Heart left ventricle (tissue), 13 donors: ENCODE data around the gene SH3GL3.

Experiments
- CTCF ChIP-seq, 12 donors: fragments of 200-600 bp; sonication (generic) in 4 of 12; IDR thresholded peaks; one replicate each; pipeline versions ENCODE4 v1.5.0 to v1.8.0; 2018 to 2022; ENCODE audit warnings: antibody characterized with exemption in 12 of 12, mild to moderate bottlenecking in 5 of 12
- POLR2A ChIP-seq, 2 donors: fragments of 450-650 bp; IDR thresholded peaks; one replicate each; pipeline ENCODE4 v1.6.1; 2017; ENCODE audit warnings: antibody characterized with exemption in 2 of 2, mild to moderate bottlenecking in 2 of 2, moderate library complexity in 2 of 2
- donor health status: ischemic (EF 13 %, LVEDD 7.1; RV severe dilation, severe dysfunction).
- donor health status: DM: no; HTN: yes; CAD: no.
- donor health status: DM: no; HTN: no; CAD: no.
- donor health status: ischemic (EF 25% LVEDD 6.9; RV normal size, moderate dysfunction).
- donor health status: ischemic (EF 25% LVEDD 5.7; RV mildly dilated, moderate dysfunction).
- donor health status: ischemic (EF 35%, LVEDD 5.7; RV mildly dilated, moderate dysfunction).
- donor health status: nonischemic (EF 11% LVEDD 7.7; RV severe dilation, severe dysfunction).
- donor health status: DM: yes; HTN: yes; CAD: no.
- donor health status: PGD.
- donor health status: ischemic (EF 29% LVEDD 5.4; RV normal size, mild dysfunction).
- donor health status: nonischemic (EF 23%, LVEDD 6.1; RV moderate dilation, normal function).

GRCh38 chr15:83458381-83458780, 11.2 kb downstream of the SH3GL3 start:
- TF ChIP-seq CTCF (IDR thresholded peaks at IDR 0.05), result no peak
- no peak for TF ChIP-seq POLR2A (IDR thresholded peaks at IDR 0.05)
